SK-N-SH treated with all-trans-retinoic acid at 6 μM for 48 hours (cell line): ENCODE results near the gene ADIG.

ENCODE experiments used
- ARNTL ChIP-seq: fragments of 450-650 bp; formaldehyde crosslinking; IDR thresholded peaks from 2 replicates; pipeline ENCODE4 v1.5.0; 2020; ENCODE audit warnings: low read depth, mild to moderate bottlenecking, moderate library complexity, borderline replicate concordance
- CSDC2 ChIP-seq: fragments of 250-450 bp; sonication (Bioruptor Pico); IDR thresholded peaks from 2 replicates; pipeline ENCODE4 v1.5.0; 2020; ENCODE audit warnings: mild to moderate bottlenecking, moderate library complexity
- RARB ChIP-seq: fragments of 250-450 bp; sonication (Bioruptor Pico); IDR thresholded peaks from 2 replicates; pipeline ENCODE4 v1.8.0; 2021; ENCODE audit warnings: mild to moderate bottlenecking, moderate library complexity
- TCF4 ChIP-seq: fragments of 250-450 bp; sonication (Bioruptor Pico); IDR thresholded peaks from 2 replicates; pipeline ENCODE4 v1.8.0; 2021; ENCODE audit warnings: mild to moderate bottlenecking, moderate library complexity, borderline replicate concordance
- ZC3H10 ChIP-seq: fragments of 250-450 bp; sonication (Bioruptor Pico); IDR thresholded peaks from 2 replicates; pipeline ENCODE4 v1.5.1; 2021; ENCODE audit warnings: mild to moderate bottlenecking, moderate library complexity
- ZNF565 ChIP-seq: fragments of 450-650 bp; formaldehyde crosslinking; conservative IDR thresholded peaks from 2 replicates; pipeline ENCODE4 v1.5.0; 2020; ENCODE audit warnings: low read depth, mild to moderate bottlenecking, moderate library complexity
- ZNF8 ChIP-seq: fragments of 450-650 bp; formaldehyde crosslinking; IDR thresholded peaks from 2 replicates; pipeline ENCODE4 v1.5.0; 2020; ENCODE audit warnings: mild to moderate bottlenecking, moderate library complexity
- TF ChIP-seq, protein P1 (sequence below): fragments of 250-450 bp; sonication (Bioruptor Pico); IDR thresholded peaks from 2 replicates; pipeline ENCODE4 v1.5.1; 2020; ENCODE audit warnings: low read depth, mild to moderate bottlenecking, moderate library complexity
- TF ChIP-seq, protein P2 (sequence below): fragments of 250-450 bp; sonication (Bioruptor Pico); IDR thresholded peaks from 2 replicates; pipeline ENCODE4 v1.5.0; 2020; ENCODE audit warnings: mild to moderate bottlenecking, moderate library complexity
- TF ChIP-seq, protein P3 (sequence below): fragments of 250-450 bp; sonication (Bioruptor Pico); IDR thresholded peaks from 2 replicates; pipeline ENCODE4 v1.8.0; 2021; ENCODE audit warnings: low read depth, mild to moderate bottlenecking, moderate library complexity, borderline replicate concordance
- TF ChIP-seq, protein P4 (sequence below): fragments of 250-450 bp; sonication (Bioruptor Pico); IDR thresholded peaks from 2 replicates; pipeline ENCODE4 v1.8.0; 2020; ENCODE audit warnings: mild to moderate bottlenecking, moderate library complexity, borderline replicate concordance

DNA sequence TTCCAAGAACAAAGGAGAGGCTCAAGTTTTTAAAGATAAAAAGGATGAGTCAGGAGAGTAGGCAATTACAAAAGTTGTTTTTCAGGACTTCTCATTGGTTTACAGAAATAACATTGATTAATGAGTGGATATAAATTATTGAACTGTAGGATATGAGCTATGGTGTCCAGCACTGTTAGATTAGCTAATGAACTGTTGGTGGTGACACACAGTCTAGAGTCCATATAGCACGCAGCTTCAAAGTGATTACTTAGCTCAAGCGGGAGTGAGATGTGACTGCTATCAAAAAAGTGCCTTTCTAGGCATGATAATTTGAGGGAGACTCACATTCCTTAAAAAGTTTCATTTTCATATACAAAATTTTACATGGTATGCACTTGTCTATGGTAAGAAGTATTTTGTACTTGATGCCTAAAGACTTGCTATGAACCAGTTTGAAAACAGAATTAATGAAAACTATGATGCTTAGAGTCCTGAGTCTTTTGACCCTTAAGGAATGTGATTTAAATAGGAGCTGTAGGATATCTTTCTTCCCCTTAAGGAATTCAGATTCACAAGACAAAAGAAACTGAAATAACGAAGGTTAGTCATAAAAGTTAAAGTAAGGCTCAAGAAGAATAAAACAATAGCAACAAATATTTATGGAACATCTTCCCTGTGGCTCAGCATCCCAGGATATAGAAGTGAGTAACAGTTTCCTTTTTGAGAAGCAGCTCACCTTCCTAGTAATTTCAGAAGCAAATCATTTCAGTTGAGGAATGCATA lies 22.2 kb upstream of the ADIG start:
- no peak for TF ChIP-seq ARNTL (CRISPR knock-in tag)
- no peak for TF ChIP-seq ZNF8 (CRISPR knock-in tag)
- TF ChIP-seq CSDC2 (CRISPR knock-in tag): no peak
- TF ChIP-seq TCF4 (CRISPR knock-in tag): no peak
- TF ChIP-seq, protein P1, sequence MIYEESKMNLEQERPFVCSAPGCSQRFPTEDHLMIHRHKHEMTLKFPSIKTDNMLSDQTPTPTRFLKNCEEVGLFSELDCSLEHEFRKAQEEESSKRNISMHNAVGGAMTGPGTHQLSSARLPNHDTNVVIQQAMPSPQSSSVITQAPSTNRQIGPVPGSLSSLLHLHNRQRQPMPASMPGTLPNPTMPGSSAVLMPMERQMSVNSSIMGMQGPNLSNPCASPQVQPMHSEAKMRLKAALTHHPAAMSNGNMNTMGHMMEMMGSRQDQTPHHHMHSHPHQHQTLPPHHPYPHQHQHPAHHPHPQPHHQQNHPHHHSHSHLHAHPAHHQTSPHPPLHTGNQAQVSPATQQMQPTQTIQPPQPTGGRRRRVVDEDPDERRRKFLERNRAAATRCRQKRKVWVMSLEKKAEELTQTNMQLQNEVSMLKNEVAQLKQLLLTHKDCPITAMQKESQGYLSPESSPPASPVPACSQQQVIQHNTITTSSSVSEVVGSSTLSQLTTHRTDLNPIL (CRISPR knock-in tag): no peak
- TF ChIP-seq RARB (CRISPR knock-in tag): no peak
- TF ChIP-seq ZC3H10 (CRISPR knock-in tag): no peak
- no peak for TF ChIP-seq ZNF565 (CRISPR knock-in tag)
- TF ChIP-seq, protein P2, sequence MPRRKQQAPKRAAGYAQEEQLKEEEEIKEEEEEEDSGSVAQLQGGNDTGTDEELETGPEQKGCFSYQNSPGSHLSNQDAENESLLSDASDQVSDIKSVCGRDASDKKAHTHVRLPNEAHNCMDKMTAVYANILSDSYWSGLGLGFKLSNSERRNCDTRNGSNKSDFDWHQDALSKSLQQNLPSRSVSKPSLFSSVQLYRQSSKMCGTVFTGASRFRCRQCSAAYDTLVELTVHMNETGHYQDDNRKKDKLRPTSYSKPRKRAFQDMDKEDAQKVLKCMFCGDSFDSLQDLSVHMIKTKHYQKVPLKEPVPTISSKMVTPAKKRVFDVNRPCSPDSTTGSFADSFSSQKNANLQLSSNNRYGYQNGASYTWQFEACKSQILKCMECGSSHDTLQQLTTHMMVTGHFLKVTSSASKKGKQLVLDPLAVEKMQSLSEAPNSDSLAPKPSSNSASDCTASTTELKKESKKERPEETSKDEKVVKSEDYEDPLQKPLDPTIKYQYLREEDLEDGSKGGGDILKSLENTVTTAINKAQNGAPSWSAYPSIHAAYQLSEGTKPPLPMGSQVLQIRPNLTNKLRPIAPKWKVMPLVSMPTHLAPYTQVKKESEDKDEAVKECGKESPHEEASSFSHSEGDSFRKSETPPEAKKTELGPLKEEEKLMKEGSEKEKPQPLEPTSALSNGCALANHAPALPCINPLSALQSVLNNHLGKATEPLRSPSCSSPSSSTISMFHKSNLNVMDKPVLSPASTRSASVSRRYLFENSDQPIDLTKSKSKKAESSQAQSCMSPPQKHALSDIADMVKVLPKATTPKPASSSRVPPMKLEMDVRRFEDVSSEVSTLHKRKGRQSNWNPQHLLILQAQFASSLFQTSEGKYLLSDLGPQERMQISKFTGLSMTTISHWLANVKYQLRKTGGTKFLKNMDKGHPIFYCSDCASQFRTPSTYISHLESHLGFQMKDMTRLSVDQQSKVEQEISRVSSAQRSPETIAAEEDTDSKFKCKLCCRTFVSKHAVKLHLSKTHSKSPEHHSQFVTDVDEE (CRISPR knock-in tag): no peak
- TF ChIP-seq, protein P3, sequence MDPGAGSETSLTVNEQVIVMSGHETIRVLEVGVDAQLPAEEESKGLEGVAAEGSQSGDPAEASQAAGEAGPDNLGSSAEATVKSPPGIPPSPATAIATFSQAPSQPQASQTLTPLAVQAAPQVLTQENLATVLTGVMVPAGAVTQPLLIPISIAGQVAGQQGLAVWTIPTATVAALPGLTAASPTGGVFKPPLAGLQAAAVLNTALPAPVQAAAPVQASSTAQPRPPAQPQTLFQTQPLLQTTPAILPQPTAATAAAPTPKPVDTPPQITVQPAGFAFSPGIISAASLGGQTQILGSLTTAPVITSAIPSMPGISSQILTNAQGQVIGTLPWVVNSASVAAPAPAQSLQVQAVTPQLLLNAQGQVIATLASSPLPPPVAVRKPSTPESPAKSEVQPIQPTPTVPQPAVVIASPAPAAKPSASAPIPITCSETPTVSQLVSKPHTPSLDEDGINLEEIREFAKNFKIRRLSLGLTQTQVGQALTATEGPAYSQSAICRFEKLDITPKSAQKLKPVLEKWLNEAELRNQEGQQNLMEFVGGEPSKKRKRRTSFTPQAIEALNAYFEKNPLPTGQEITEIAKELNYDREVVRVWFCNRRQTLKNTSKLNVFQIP (CRISPR knock-in tag): no peak
- TF ChIP-seq, protein P4, sequence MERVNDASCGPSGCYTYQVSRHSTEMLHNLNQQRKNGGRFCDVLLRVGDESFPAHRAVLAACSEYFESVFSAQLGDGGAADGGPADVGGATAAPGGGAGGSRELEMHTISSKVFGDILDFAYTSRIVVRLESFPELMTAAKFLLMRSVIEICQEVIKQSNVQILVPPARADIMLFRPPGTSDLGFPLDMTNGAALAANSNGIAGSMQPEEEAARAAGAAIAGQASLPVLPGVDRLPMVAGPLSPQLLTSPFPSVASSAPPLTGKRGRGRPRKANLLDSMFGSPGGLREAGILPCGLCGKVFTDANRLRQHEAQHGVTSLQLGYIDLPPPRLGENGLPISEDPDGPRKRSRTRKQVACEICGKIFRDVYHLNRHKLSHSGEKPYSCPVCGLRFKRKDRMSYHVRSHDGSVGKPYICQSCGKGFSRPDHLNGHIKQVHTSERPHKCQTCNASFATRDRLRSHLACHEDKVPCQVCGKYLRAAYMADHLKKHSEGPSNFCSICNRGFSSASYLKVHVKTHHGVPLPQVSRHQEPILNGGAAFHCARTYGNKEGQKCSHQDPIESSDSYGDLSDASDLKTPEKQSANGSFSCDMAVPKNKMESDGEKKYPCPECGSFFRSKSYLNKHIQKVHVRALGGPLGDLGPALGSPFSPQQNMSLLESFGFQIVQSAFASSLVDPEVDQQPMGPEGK (CRISPR knock-in tag): no peak
